DMS153 treated with DMSO at 0.1 percent for 48 hours (cell line): ENCODE results near the gene TFB2M.
"Not testable (repeated sequence)": the region's sequence is repeated elsewhere in the genome, so short reads cannot be mapped to it uniquely, and the experiment has no call there.

ENCODE experiments used
- DNase-seq: peaks from one replicate; lab custom pipeline; 2025; ENCODE audit not compliant: unreplicated experiment; lab: John Stamatoyannopoulos, UW

The TFB2M gene

GRCh38 chr1:246583056-246583440, 17.0 kb upstream of the TFB2M start:
- DNase-seq: no peak

GRCh38 chr1:246582301-246583055, 16.4 kb upstream of the TFB2M start:
- DNase-seq: no peak

GRCh38 chr1:246580497-246581370, 14.7 kb upstream of the TFB2M start:
- DNase-seq: no peak

DNA sequence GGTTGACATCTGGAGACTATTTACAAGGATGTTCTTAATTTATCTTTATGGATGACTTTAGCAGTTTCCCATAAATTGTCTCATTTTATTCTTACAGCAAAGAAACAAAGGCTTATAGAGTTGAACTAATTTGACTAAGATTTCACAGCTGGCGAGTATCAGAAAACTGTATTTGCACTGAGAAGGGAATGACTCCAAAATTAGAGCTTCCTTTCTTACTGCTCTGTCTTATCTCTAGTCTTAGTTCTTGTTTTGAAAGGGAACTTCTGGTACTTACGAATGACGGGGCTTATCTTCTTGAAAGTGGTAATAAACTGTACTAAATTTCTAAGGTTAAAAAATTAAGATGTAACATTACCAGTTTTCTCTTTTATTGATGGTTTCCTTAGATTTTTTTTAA, 13.8 kb upstream of the TFB2M start:
- DNase-seq: no peak

- no peak for DNase-seq
Measured at GRCh38 chr1:246577720-246578106, 11.7 kb upstream of the TFB2M start.

DNA sequence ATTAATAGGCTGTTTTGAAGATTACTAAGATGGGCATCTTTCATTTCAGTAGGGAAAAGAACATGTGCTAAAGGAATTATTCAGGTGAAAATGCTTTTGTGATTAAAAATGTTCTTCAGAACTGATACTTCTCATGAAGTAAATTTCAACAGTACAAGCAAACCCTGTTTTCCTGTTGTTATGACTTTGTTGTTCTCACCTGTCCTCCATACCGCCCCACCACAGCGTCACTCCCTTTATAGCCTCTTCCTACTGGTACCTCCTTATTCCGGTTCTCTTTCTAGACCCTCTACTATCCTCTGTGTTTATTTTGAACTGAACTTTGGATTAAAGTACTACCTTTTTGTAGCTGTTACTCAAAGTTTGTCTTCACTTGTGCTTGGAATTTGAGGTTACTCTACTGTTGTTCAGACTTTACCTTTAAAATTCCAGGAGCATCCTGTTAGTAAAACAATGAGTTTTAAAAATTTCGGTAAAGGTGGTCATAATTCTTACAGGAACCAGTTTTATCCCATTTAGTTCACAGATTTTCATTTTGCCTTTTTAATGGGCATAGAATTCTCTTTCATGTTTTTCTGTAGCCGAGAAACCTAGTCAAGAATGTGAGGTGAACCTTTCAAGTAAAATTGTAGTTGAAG, 11.1 kb upstream of the TFB2M start:
- no peak for DNase-seq

- no peak for DNase-seq
Measured at GRCh38 chr1:246576709-246577032, 10.6 kb upstream of the TFB2M start.

DNA sequence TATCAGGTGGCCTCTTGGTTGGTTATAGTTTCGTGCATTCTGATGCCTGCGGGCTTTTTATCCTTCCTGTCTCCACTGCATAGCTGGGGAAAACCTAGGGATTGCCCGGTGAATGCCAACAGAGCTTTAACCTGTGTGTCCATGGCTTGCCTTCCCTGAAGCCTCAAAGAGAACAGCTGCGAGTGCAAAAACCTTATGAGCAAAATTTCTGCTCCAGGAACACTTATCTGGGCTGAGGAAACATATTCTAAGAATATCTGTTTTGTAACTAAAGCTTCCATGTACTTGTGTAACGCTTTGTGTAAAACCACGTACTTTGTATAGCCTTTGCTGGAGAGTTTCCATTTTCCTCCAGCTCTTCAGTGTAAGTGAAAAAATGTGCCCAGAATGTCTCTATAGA, 7.4 kb upstream of the TFB2M start:
- DNase-seq: no peak

DNA sequence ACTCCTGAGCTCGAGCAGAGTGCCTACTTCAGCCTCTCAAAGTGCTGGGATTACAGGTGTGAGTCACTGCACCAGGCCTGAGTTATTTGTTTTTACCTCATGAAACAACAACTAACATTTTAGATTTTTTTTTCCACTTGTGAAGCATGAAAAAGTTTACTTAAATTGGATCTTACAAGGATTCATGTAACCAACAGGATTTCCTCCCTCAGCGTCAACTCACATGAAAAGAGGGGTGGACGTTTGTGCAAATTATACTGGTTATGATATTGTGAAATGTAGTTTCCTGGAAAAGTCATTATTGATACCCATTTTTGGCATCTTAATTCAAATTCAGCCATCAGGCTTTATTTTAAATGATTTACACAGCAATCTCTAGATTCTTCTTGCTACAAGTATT, 6.7 kb upstream of the TFB2M start:
- no peak for DNase-seq

DNA sequence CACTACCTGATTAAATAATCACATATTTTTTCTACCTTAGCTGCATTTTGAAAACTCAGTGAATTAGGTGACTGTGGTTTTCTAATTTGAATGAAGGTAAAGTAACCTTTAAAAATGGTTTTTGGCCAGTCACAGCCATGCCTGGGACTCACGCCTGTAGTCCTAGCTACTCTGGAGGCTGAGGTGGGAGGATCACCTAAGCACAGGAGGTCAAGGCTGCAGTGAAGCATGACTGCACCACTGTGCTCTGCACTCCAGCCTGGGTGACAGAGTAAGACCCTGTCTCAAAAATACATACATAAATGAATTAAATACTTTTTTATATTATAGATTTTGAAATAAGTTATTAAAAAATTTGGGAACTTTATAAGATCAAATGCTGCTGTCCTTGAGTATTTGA, 5.9 kb upstream of the TFB2M start:
- DNase-seq: no peak

DNA sequence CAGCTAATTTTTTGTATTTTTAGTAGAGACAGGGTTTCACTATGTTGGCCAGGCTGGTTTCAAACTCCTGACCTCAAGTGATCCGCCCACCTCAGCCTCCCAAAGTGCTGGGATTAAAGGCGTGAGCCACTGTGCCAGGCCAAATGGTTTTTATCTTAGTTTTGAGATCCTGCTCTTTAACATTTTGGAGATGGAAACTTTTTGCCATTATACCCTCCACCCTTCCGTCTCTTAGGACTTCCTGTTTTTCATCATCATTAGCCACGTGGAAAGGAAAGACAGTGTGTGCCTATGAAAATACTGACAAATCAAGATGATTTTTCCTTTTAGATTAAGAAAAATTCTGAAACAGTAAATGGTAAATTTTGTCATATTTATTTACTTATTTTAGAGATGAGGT, 5.2 kb upstream of the TFB2M start:
- DNase-seq: not testable (repeated sequence)

GRCh38 chr1:246569248-246570238, 3.5 kb upstream of the TFB2M start:
- DNase-seq: peak; percentile 28

DNA sequence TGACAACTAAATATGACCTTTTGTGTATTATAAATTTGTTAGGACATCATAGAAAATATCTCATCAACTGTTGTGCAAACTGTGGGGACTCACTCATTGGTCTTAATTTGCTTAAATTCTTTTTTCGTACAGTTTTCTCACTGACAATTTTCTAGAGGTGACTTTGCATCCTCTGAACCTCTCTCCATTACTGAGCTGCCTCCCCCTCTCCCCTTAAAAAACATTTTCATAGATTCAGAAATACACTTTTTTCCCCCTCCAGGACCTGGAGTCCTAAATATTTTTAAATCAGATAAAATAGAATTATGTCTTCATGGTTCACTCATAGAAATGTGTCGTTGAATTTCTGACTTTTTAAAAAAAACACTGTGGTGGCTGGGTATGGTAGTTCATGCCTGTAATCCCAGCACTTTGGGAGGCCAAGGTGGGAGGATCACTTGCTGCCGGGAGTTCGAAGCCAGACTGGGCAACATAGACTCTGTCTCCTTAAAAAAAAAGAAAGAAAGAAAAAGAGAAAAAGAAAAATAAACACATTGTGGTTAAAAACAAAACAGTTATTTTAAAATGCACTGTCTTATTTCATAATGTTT, 1.7 kb upstream of the TFB2M start:
- DNase-seq: no peak

GRCh38 chr1:246566813-246567645, 968 bp upstream of the TFB2M start:
- no peak for DNase-seq

- DNase-seq: no peak
Measured at GRCh38 chr1:246565751-246566127, 322 bp downstream of the TFB2M start.

GRCh38 chr1:246564839-246565750, 966 bp downstream of the TFB2M start:
- DNase-seq: no peak

DNA sequence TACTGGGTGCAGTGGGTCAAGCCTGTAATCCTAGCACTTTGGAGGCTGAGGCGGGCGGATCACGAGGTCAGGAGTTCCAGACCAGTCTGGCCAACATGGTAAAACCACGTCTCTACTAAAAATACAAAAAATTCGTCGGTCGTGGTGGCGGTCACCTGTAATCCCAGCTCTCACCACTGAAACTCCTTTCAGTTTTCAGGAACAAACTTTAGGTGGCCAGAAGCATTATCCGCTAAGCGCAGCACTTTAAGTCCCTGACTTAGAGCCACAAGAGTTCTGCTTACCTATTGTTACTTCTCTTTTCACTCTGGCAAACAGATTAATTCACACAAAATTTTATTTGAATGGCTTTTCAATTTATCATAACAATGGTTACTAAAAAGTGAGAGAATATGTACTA, 5.2 kb downstream of the TFB2M start:
- not testable (repeated sequence) for DNase-seq

DNA sequence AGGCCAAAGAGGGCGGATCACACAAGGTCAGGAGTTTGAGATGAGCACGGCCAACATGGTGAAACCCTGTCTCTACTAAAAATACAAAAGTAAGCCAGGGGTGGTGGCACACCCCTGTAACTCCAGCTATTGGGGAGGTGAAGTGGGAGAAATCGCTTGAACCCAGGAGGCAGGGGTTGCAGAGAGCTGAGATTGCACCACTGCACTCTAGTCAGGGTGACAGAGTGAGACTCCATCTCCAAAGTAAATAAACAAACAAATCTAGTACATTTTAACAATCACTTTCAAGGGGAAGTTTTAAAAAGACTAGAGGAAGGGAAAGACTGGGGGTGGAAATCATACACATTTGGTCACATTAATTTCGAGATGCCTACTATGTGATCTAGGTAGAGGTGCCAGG, 6.8 kb downstream of the TFB2M start:
- DNase-seq: no peak

GRCh38 chr1:246558041-246558440, 8.0 kb downstream of the TFB2M start:
- DNase-seq: no peak
